Osteocyte (in vitro differentiated cells): Measurements from ENCODE around the gene CDK11A. TPM values are rescaled to one million over a fixed set of nuclear protein-coding genes. Genes with fewer than 3 reads are reported as not detected.
"Not testable (repeated sequence)": the region's sequence is repeated elsewhere in the genome, so short reads cannot be mapped to it uniquely, and the experiment has no call there.

ENCODE experiments used
- DNase-seq: peaks from one replicate; pipeline ENCODE4 v3.0.0; 2021; ENCODE audit warnings: mixed read lengths; ENCODE audit not compliant: unreplicated experiment; ENCODE audit errors: extremely low spot score
- H3K27ac Mint-ChIP-seq: one replicate; pipeline ENCODE4 v1.8.0; 2021; ENCODE audit warnings: mild to moderate bottlenecking, mixed read lengths; ENCODE audit not compliant: unreplicated experiment
- H3K27me3 Mint-ChIP-seq: one replicate; pipeline ENCODE4 v1.8.0; 2021; ENCODE audit warnings: mixed read lengths; ENCODE audit not compliant: unreplicated experiment
- H3K36me3 Mint-ChIP-seq: one replicate; pipeline ENCODE4 v1.8.0; 2021; ENCODE audit warnings: mixed read lengths; ENCODE audit not compliant: unreplicated experiment
- H3K4me1 Mint-ChIP-seq: one replicate; pipeline ENCODE4 v1.8.0; 2021; ENCODE audit warnings: mixed read lengths; ENCODE audit not compliant: unreplicated experiment
- H3K4me3 Mint-ChIP-seq: one replicate; pipeline ENCODE4 v1.8.0; 2021; ENCODE audit warnings: mild to moderate bottlenecking, moderate library complexity, mixed read lengths; ENCODE audit not compliant: unreplicated experiment
- H3K9me3 Mint-ChIP-seq: one replicate; pipeline ENCODE4 v1.8.0; 2021; ENCODE audit warnings: mixed read lengths; ENCODE audit not compliant: unreplicated experiment
- CTCF ChIP-seq: fragments of 200-600 bp; sonication (generic); IDR thresholded peaks from 2 replicates; pipeline ENCODE4 v1.5.0; 2021; ENCODE audit warnings: antibody characterized with exemption, mild to moderate bottlenecking, moderate library complexity
- total RNA-seq: library from RNA; stranded (reverse); gene quantifications from 2 replicates; pipeline ENCODE4 v1.2.1, GENCODE V29; 2021

Gene CDK11A
- total RNA-seq, 1 donor from 2014 or later = 51.3 TPM

GRCh38 chr1:1658583-1659549, 65.3 kb downstream of the CDK11A start, which contains the start of gene CDK11B:
CDK11B (minus strand) TSS chr1:1659004; CDS start chr1:1657485, 1,519 bp downstream.
- H3K36me3 Mint-ChIP-seq, H3K27me3 Mint-ChIP-seq, H3K4me1 Mint-ChIP-seq, H3K9me3 Mint-ChIP-seq: not testable (repeated sequence)
- Mint-ChIP-seq H3K4me3 (peak within 1 kb of the TSS; percentile 91), H3K27ac (peak within 1 kb of the TSS; percentile 100)
- DNase-seq = peak; percentile 97
- peak; percentile 33 for TF ChIP-seq CTCF

Other genes with a start within 250 kb of the CDK11A start
- 30.0 and 31.7 TPM in 2 replicates for gene ATAD3A, start 212.2 kb downstream of the CDK11A start, total RNA-seq
- 12.4 and 16.6 TPM in 2 replicates for gene TMEM240, start 183.7 kb downstream of the CDK11A start, total RNA-seq
- gene SSU72, start 149.5 kb downstream of the CDK11A start, total RNA-seq = 117 and 121 TPM in 2 replicates
- gene FNDC10, start 124.2 kb downstream of the CDK11A start, total RNA-seq = 25.6 and 28.0 TPM in 2 replicates
- gene MIB2, start 108.9 kb downstream of the CDK11A start, total RNA-seq = 105 and 108 TPM in 2 replicates
- 4.8 and 8.5 TPM in 2 replicates for gene MMP23B, start 92.2 kb downstream of the CDK11A start, total RNA-seq
- 28.8 and 29.7 TPM in 2 replicates for gene CDK11B, start 65.4 kb downstream of the CDK11A start, total RNA-seq
- gene SLC35E2B, start 31.6 kb downstream of the CDK11A start, total RNA-seq = 84.9 and 85.2 TPM in 2 replicates
- 75.2 and 84.3 TPM in 2 replicates for gene NADK, start 54.1 kb upstream of the CDK11A start, total RNA-seq
- 394 and 407 TPM in 2 replicates for gene GNB1, start 166.7 kb upstream of the CDK11A start, total RNA-seq
- gene CALML6, start 190.9 kb upstream of the CDK11A start, total RNA-seq = 2.5 and 2.7 TPM in 2 replicates
- gene TMEM52, start 194.9 kb upstream of the CDK11A start, total RNA-seq = 1.5 TPM in 1 of 2 replicates, not detected in the other